Neural cell (in vitro differentiated cells): ENCODE results near the gene MAP3K19. TPM values are rescaled to one million over a fixed set of nuclear protein-coding genes. Genes with fewer than 3 reads are reported as not detected.

Source experiments
- H2AFZ ChIP-seq: fragments of 200-600, 300-800 bp; sonication (generic), shearing (Covaris generic); 2 replicates; pipeline ENCODE4 v1.6.0; 2014; ENCODE audit warnings: low read depth, mild to moderate bottlenecking, antibody characterized with exemption, low read length, moderate library complexity
- H3F3A ChIP-seq: fragments of 200-600 bp; shearing (Covaris generic); 2 replicates; pipeline ENCODE4 v1.6.1; 2016; ENCODE audit warnings: mild to moderate bottlenecking, moderate library complexity, mixed read lengths, antibody characterized with exemption, low read length; ENCODE audit not compliant: insufficient read depth, poor library complexity, severe bottlenecking
- H3K27ac ChIP-seq: fragments of 200-600, 300-800 bp; sonication (generic), shearing (Covaris generic); 2 replicates; pipeline ENCODE4 v1.5.1; 2014; ENCODE audit warnings: mild to moderate bottlenecking, low read length, moderate library complexity
- H3K27me3 ChIP-seq: fragments of 300-800, 200-600 bp; sonication (generic), shearing (Covaris generic); 2 replicates; pipeline ENCODE4 v1.6.0; 2014; ENCODE audit warnings: mild to moderate bottlenecking, low read depth, low read length, moderate library complexity; ENCODE audit not compliant: insufficient read depth
- H3K36me3 ChIP-seq: fragments of 300-800, 200-600 bp; sonication (generic), shearing (Covaris generic); 2 replicates; pipeline ENCODE4 v1.5.1; 2014; ENCODE audit warnings: mild to moderate bottlenecking, antibody characterized with exemption, low read length, moderate library complexity; ENCODE audit not compliant: insufficient read depth
- H3K4me2 ChIP-seq: fragments of 300-800, 200-600 bp; sonication (generic), shearing (Covaris generic); 2 replicates; pipeline ENCODE4 v1.6.0; 2014; ENCODE audit warnings: mild to moderate bottlenecking, low read length
- H3K4me3 ChIP-seq: fragments of 300-800, 200-600 bp; sonication (generic), shearing (Covaris generic); 2 replicates; pipeline ENCODE4 v1.5.1; 2014; ENCODE audit warnings: mild to moderate bottlenecking, low read length, moderate library complexity
- H3K79me2 ChIP-seq: fragments of 200-600 bp; shearing (Covaris generic); replicated peaks from 2 replicates; pipeline ENCODE4 v1.6.0; 2014; ENCODE audit warnings: mild to moderate bottlenecking, low read length, moderate library complexity; ENCODE audit not compliant: insufficient read depth
- H3K9ac ChIP-seq: fragments of 300-800, 200-600 bp; sonication (generic), shearing (Covaris generic); 2 replicates; pipeline ENCODE4 v1.6.1; 2016; ENCODE audit warnings: mild to moderate bottlenecking, low read length, mixed read lengths
- H3K9me2 ChIP-seq: fragments of 200-600 bp; shearing (Covaris generic); 2 replicates; pipeline ENCODE4 v1.6.1; 2016; ENCODE audit warnings: mild to moderate bottlenecking, low read length, mixed read lengths; ENCODE audit not compliant: insufficient read depth
- H3K9me3 ChIP-seq: fragments of 200-600, 300-800 bp; sonication (generic), shearing (Covaris generic); 2 replicates; pipeline ENCODE4 v1.6.1; 2016; ENCODE audit warnings: mild to moderate bottlenecking, mixed run types, low read length, moderate library complexity, mixed read lengths
- H4K20me1 ChIP-seq: fragments of 200-600 bp; shearing (Covaris generic); 2 replicates; pipeline ENCODE4 v1.6.1; 2016; ENCODE audit warnings: mild to moderate bottlenecking, mixed run types; ENCODE audit not compliant: insufficient read depth
- EP300 ChIP-seq: fragments of 450-650 bp; conservative IDR thresholded peaks from 2 replicates; pipeline ENCODE4 v1.6.1; 2014; ENCODE audit warnings: antibody characterized with exemption, mild to moderate bottlenecking, moderate library complexity; ENCODE audit not compliant: poor library complexity, severe bottlenecking
- EZH2 ChIP-seq: fragments of 200-600, 300-800 bp; shearing (Covaris generic), sonication (generic); IDR thresholded peaks from 2 replicates; pipeline ENCODE4 v1.6.1; 2014; ENCODE audit warnings: antibody characterized with exemption, low read length, borderline replicate concordance, mild to moderate bottlenecking; ENCODE audit not compliant: insufficient read depth, poor library complexity, severe bottlenecking
- MXI1 ChIP-seq: fragments of 450-650 bp; conservative IDR thresholded peaks from 2 replicates; pipeline ENCODE4 v1.6.1; 2014; ENCODE audit warnings: antibody characterized with exemption, mild to moderate bottlenecking; ENCODE audit not compliant: poor library complexity, severe bottlenecking
- POLR2AphosphoS5 ChIP-seq: IDR thresholded peaks from 2 replicates; pipeline ENCODE4 v1.6.1; 2012
- RAD21 ChIP-seq: fragments of 450-650 bp; conservative IDR thresholded peaks from 2 replicates; pipeline ENCODE4 v1.6.1; 2014; ENCODE audit warnings: antibody characterized with exemption, mild to moderate bottlenecking, moderate library complexity
- SMC3 ChIP-seq: fragments of 450-650 bp; conservative IDR thresholded peaks from 2 replicates; pipeline ENCODE4 v1.6.1; 2014; ENCODE audit warnings: antibody characterized with exemption, mild to moderate bottlenecking, moderate library complexity; ENCODE audit not compliant: poor library complexity
- TAF1 ChIP-seq: IDR thresholded peaks from 2 replicates; pipeline ENCODE4 v1.6.1; 2012; ENCODE audit warnings: low read depth
- polyA plus RNA-seq: library from polyadenylated mRNA; depleted of rRNA; stranded (reverse); fragments of >200 nt; gene quantifications from 2 replicates; pipeline ENCODE4 v1.2.3, GENCODE V29; 2014
- TF ChIP-seq, protein P1 (sequence below): IDR thresholded peaks from 2 replicates; pipeline ENCODE4 v1.6.1; 2012; ENCODE audit warnings: borderline replicate concordance

The MAP3K19 gene
- polyA plus RNA-seq, 1 donor from 2014 or later: not detected

GRCh38 chr2:134943540-134943939 lies 103.7 kb downstream of the MAP3K19 start:
- Histone ChIP-seq H3K9me2 (no peaks in the 10 kb centered on the region), H3K27me3 (no peaks in the 10 kb centered on the region), H4K20me1 (no peaks in the 10 kb centered on the region), H3K4me2 (no peak overlapping the region), H3F3A (no peaks in the 10 kb centered on the region), H3K9me3 (no peaks in the 10 kb centered on the region), H3K36me3 (peaks cover 5% of the 10 kb centered on the region), H3K9ac (no peak overlapping the region), H3K79me2 (peaks cover 7% of the 10 kb centered on the region), H2AFZ (no peak overlapping the region), H3K4me3 (no peak overlapping the region), H3K27ac (no peak overlapping the region)
- TF ChIP-seq RAD21 (no peak), TAF1 (no peak), POLR2AphosphoS5 (no peak), SMC3 (no peak), EZH2 (no peak), EP300 (no peak)

DNA sequence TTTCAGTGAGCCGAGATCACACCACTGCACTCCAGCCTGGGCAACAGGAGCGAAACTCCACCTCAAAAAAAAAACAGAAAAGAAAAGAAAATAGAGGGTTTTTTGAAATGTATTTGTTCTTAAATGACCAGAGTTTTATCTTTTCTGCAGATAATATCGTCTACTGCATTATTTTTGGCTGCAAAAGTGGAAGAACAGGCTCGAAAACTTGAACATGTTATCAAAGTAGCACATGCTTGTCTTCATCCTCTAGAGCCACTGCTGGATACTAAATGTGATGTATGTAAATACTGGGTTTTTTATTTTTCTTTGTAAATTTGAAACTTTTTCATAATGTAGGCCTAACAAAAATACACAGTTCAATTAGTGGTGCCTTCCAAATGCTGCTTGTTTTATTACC lies 110.6 kb downstream of the MAP3K19 start:
- Histone ChIP-seq H4K20me1 (peaks cover 6% of the 10 kb centered on the region), H3K9me3 (no peaks in the 10 kb centered on the region), H3K27ac (no peak overlapping the region), H3K79me2 (peaks cover 68% of the 10 kb centered on the region), H2AFZ (no peak overlapping the region), H3F3A (no peaks in the 10 kb centered on the region), H3K9ac (no peak overlapping the region), H3K9me2 (no peaks in the 10 kb centered on the region), H3K4me3 (no peak overlapping the region), H3K36me3 (no peaks in the 10 kb centered on the region), H3K27me3 (no peaks in the 10 kb centered on the region), H3K4me2 (no peak overlapping the region)
- TF ChIP-seq MXI1 (no peak), SMC3 (no peak)

DNA sequence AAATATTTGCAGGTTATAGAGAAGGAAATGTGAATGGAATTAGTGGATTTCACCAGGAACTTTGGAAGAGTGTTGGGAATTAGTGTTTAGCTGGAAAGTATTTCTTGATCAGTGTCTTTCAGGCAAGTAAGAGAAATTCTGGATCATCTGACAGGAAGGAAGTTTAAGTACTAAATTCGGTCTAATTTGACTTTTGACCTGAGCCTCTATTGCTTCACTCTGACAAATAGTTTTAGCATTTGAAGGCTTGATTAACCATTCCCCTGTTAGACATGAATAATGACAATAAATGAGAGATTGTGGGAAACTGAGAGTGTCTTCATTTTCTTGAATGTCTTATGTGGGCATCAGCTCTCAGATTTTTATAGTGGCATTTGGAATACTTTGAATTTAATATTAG lies 112.6 kb downstream of the MAP3K19 start:
- Histone ChIP-seq H3K9me2 (no peaks in the 10 kb centered on the region), H3K79me2 (peaks cover 87% of the 10 kb centered on the region), H3K9ac (no peak overlapping the region), H3K4me2 (no peak overlapping the region), H4K20me1 (peaks cover 10% of the 10 kb centered on the region), H3F3A (no peaks in the 10 kb centered on the region), H3K9me3 (no peaks in the 10 kb centered on the region), H2AFZ (no peak overlapping the region), H3K4me3 (no peak overlapping the region), H3K27ac (no peak overlapping the region), H3K36me3 (no peaks in the 10 kb centered on the region), H3K27me3 (no peaks in the 10 kb centered on the region)
- TF ChIP-seq, protein P1, sequence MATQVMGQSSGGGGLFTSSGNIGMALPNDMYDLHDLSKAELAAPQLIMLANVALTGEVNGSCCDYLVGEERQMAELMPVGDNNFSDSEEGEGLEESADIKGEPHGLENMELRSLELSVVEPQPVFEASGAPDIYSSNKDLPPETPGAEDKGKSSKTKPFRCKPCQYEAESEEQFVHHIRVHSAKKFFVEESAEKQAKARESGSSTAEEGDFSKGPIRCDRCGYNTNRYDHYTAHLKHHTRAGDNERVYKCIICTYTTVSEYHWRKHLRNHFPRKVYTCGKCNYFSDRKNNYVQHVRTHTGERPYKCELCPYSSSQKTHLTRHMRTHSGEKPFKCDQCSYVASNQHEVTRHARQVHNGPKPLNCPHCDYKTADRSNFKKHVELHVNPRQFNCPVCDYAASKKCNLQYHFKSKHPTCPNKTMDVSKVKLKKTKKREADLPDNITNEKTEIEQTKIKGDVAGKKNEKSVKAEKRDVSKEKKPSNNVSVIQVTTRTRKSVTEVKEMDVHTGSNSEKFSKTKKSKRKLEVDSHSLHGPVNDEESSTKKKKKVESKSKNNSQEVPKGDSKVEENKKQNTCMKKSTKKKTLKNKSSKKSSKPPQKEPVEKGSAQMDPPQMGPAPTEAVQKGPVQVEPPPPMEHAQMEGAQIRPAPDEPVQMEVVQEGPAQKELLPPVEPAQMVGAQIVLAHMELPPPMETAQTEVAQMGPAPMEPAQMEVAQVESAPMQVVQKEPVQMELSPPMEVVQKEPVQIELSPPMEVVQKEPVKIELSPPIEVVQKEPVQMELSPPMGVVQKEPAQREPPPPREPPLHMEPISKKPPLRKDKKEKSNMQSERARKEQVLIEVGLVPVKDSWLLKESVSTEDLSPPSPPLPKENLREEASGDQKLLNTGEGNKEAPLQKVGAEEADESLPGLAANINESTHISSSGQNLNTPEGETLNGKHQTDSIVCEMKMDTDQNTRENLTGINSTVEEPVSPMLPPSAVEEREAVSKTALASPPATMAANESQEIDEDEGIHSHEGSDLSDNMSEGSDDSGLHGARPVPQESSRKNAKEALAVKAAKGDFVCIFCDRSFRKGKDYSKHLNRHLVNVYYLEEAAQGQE: no peak
- TF ChIP-seq TAF1 (no peak), MXI1 (no peak), EP300 (no peak), SMC3 (no peak), EZH2 (no peak), POLR2AphosphoS5 (no peak)
